ENCODE measurements around the gene USP22. TPM values are rescaled to one million over a fixed set of nuclear protein-coding genes. Genes with fewer than 3 reads are reported as not detected.
A peak's percentile ranks its signal among the peaks of the same experiment; 100 is the strongest.

USP22 gene
- total and polyA plus RNA-seq, 2 of the 13 experiments (the other 11 are each of a cell fraction or from before 2014, with no cell fraction given) = 98.0 to 130 TPM

GRCh38 chr17:21061158-21061835 lies 18.5 kb upstream of the USP22 start:
- peaks cover 11 to 29% of the 10 kb centered on the region in 2 experiments; a peak in 4 of 5 replicates for H3K27me3 ChIP-seq (ENCODE audit: control insufficient read depth in 1 of 2, insufficient read depth in 2 of 2, low read length in 2 of 2)
- ATAC-seq (peak; percentile 41), DNase-seq (ENCODE audit: low spot score) (no peak), FAIRE-seq (no peak)
- CTCF ChIA-PET (ENCODE audit: low intra/inter-chr PET ratio, low total read pairs) = no interaction called here
- no peak overlapping the region for H3K4me2 ChIP-seq (ENCODE audit: low read depth, low read length)
- in situ Hi-C loops (cut with HindIII; ENCODE audit: extremely low pct_ligation_motif_present, low pct_unique_long_range_greater_than_20kb) (no loop called here), intact Hi-C loops (cut with micrococcal nuclease; ENCODE audit: unreplicated experiment) (no loop called here)
- H3K9me3 ChIP-seq (ENCODE audit: low read length) = no peaks in the 10 kb centered on the region
- no peak for TF ChIP-seq RFXANK (CRISPR knock-in tag; IDR thresholded peaks at IDR 0.05)
- TF ChIP-seq NFKBIZ (CRISPR knock-in tag; IDR thresholded peaks at IDR 0.05) = no peak
- TF ChIP-seq FOXJ3 (CRISPR knock-in tag; IDR thresholded peaks at IDR 0.05; ENCODE audit: borderline replicate concordance) = no peak
- no peak overlapping the region for H3K27ac ChIP-seq (ENCODE audit: extremely low read length, insufficient read depth, low read length)
- POLR2A ChIA-PET = no interaction called here
- H4K20me1 ChIP-seq (ENCODE audit: insufficient read depth, low read length) = no peaks in the 10 kb centered on the region
- H3K4me1 ChIP-seq (ENCODE audit: insufficient read depth, low read length) = no peaks in the 10 kb centered on the region
- H2AFZ ChIP-seq (ENCODE audit: low read length) = no peak overlapping the region
- 20% methylated on average over 2 of the region's 13 CpGs for WGBS (ENCODE audit: low lambda C conversion rate)
- no peak overlapping the region for H3K4me3 ChIP-seq (replicated peaks in 1 of 3; ENCODE audit: insufficient read depth in 1 of 3, low read depth in 2 of 3, low read length in 3 of 3)
- no TSS peak for BruUV-seq (replicated peaks)
- H3K36me3 ChIP-seq (replicated peaks in 1 of 2; ENCODE audit: control insufficient read depth in 1 of 2, insufficient read depth in 2 of 2, low read length in 2 of 2) = no peaks in the 10 kb centered on the region
- H3K79me2 ChIP-seq (ENCODE audit: insufficient read depth, low read length) = no peaks in the 10 kb centered on the region
- H3K9ac ChIP-seq (ENCODE audit: insufficient read depth, low read depth, low read length) = no peak overlapping the region

GRCh38 chr17:21059761-21060160 lies 16.9 kb upstream of the USP22 start:
- DNase-seq (ENCODE audit: low spot score) = no peak
- FAIRE-seq = no peak
- H3K27ac ChIP-seq (ENCODE audit: extremely low read length, insufficient read depth, low read length) = no peak overlapping the region
- peaks cover 9 to 25% of the 10 kb centered on the region in 2 experiments; a peak in 3 of 5 replicates for H3K27me3 ChIP-seq (ENCODE audit: control insufficient read depth in 1 of 2, insufficient read depth in 2 of 2, low read length in 2 of 2)
- H3K9ac ChIP-seq (ENCODE audit: insufficient read depth, low read depth, low read length) = no peak overlapping the region
- BruUV-seq (replicated peaks) = no TSS peak
- peak; percentile 30; the same call in 1 of the 3 replicates for ATAC-seq
- POLR2A ChIA-PET = interaction anchor here (1.2 kb wide), 1 partner anchor 17 kb away, joined by 7 read pairs; the partner anchor contains the start of gene USP22
- WGBS (ENCODE audit: low lambda C conversion rate) = no CpG with 5 or more reads among the region's 7 CpGs
- H3K9me3 ChIP-seq (ENCODE audit: low read length) = no peaks in the 10 kb centered on the region
- no peak for TF ChIP-seq SIN3A (IDR thresholded peaks at IDR 0.05; ENCODE audit: borderline replicate concordance, low read depth, low read length)
- no peak for TF ChIP-seq RFXAP (CRISPR knock-in tag; IDR thresholded peaks at IDR 0.05; ENCODE audit: borderline replicate concordance)
- no peak for TF ChIP-seq HNF1B (CRISPR knock-in tag; IDR thresholded peaks at IDR 0.05)
- intact Hi-C loops (cut with micrococcal nuclease; ENCODE audit: unreplicated experiment) (no loop called here), in situ Hi-C loops (cut with HindIII; ENCODE audit: extremely low pct_ligation_motif_present, low pct_unique_long_range_greater_than_20kb) (no loop called here)
- no peaks in the 10 kb centered on the region for H3K4me1 ChIP-seq (ENCODE audit: insufficient read depth, low read length)
- CTCF ChIA-PET (ENCODE audit: low intra/inter-chr PET ratio, low total read pairs) = no interaction called here
- H2AFZ ChIP-seq (ENCODE audit: low read length) = no peak overlapping the region
- no peaks in the 10 kb centered on the region for H3K36me3 ChIP-seq (replicated peaks in 1 of 2; ENCODE audit: control insufficient read depth in 1 of 2, insufficient read depth in 2 of 2, low read length in 2 of 2)
- no peaks in the 10 kb centered on the region for H4K20me1 ChIP-seq (ENCODE audit: insufficient read depth, low read length)
- no peak overlapping the region for H3K4me2 ChIP-seq (ENCODE audit: low read depth, low read length)
- H3K4me3 ChIP-seq (replicated peaks in 1 of 3; ENCODE audit: insufficient read depth in 1 of 3, low read depth in 2 of 3, low read length in 3 of 3) = no peak overlapping the region
- H3K79me2 ChIP-seq (ENCODE audit: insufficient read depth, low read length) = no peaks in the 10 kb centered on the region
